ENCODE results near the gene WNK1.
"Not testable (repeated sequence)": the region's sequence is repeated elsewhere in the genome, so short reads cannot be mapped to it uniquely, and the experiment has no call there.

Gene WNK1

GRCh38 chr12:913919-914698, 161.7 kb downstream of the WNK1 start:
- no peak for DNase-seq

- DNase-seq: no peak
Observed at GRCh38 chr12:915090-915489, 162.7 kb downstream of the WNK1 start.

GRCh38 chr12:916240-916639, 163.9 kb downstream of the WNK1 start:
- DNase-seq: no peak

DNA sequence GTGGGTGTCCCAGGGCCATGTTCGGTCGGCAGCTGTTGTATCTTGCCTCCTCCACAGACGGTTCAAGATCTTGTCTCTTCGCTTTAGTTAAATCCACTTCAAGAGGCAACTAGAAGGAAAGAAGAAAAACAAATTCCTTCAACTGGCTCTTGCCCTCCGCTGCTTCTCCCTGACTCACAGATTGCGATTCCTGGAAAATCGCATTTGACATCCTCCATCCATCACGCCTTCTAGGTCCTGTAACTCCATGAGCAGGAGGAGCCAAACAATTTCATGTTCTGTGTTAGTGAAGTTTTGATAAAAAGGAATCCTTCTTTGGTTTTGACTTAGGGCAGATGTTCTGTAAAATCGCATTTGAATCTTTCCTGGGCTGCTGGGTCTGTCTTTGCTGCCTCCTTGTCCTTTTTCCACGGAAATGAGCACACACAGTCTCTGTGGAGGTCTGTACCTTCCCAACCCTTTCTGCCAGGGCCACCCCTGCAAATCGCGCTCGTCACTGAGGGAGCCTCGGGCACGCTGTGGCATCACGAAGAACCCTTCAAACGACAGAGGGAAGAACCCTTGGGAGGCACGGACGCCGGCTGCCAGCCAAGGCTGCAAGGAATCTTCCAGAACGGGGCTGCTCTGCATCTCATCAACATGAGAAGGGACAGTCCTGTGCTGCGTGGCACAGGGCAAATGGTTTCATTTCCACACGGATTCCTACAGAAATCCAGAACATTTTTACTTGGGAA, 164.5 kb downstream of the WNK1 start:
- no peak for DNase-seq

GRCh38 chr12:920676-921075, 168.3 kb downstream of the WNK1 start:
- no peak for DNase-seq

DNA sequence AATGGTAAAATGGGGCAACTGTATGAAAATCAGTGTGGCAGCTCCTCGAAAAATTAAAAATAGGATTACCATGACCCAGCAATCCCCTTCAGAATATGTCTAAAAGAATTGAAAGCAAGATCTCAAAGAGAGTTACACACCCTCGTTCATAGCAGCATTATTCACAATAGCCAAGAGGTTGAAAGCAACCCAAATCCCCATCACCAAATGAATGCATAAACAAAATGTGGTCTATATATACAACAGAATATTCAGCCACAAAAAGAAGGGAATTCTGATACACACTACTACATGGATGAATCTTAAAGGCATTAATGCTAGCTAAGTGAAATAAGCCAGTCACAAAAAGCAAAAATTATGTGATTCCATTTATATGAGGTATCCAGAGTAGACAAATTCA, 169.9 kb downstream of the WNK1 start:
- DNase-seq: no peak

DNA sequence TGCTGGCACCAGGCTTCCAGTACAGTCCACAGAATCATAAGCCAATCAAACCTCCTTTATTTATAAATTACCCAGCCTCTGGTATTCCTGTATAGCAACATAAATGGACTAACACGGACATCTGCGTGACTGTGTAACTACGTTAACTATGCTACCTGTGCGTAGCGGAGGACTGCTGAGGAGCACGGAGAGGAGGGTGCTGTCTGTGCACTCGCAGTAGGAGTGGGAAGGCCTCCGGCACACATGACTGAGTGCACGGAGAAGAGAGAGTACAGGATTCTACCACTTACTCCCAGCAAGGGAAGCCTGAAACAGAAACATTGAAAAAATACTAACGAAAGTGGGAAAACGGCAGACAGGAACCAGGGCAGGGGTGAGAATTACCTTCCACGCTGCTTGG, 174.3 kb downstream of the WNK1 start:
- no peak for DNase-seq

- DNase-seq: no peak
Observed at GRCh38 chr12:931060-931459, 178.7 kb downstream of the WNK1 start.

- no peak for DNase-seq
Observed at GRCh38 chr12:931591-931990, 179.2 kb downstream of the WNK1 start.

GRCh38 chr12:935891-936290, 183.5 kb downstream of the WNK1 start:
- DNase-seq: not testable (repeated sequence)

DNA sequence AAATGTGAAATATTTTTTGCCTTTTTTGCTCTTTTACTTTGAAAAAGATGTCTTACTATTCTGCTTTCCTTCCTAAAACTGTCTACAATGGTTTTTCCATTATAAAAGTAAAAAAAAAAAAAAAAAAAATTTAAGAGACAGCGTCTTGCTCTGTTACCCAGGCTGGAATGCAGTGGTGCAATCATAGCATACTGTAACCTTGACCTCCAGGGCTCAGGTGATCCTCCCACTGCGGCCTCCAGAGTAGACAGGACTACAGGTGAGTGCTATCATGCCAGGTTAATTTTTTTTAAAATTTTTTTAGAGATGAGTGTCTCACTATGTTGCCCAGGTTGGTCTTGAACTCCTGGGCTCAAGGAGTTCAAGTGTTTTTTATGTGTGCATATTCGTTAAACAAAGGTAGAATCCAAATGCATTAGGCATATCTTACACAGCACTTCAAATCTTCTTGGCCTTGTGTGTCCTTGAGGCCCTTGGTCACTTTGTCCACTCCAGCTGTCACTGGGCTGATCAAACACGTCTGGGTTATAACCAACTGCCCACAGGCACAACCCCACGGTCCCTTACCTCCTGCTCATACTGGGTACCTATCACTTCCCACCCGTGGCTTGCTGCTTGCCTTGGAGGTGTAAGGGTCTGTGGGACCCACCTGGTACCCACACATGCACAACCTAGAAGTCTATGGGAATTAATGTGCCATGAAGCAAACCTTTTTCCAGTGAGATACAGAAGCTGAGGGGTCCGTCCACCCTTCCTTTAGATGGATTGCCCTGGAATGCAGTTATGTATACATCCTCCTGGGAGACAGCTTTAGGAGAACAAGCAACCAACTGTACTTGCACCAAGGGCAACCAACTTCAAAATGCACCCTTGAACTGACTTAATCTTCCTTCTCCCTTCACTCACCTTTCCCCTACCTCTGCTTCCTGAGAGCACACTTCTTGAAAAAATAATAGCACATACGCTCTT, 184.3 kb downstream of the WNK1 start:
- DNase-seq: no peak

GRCh38 chr12:938810-939209, 186.4 kb downstream of the WNK1 start:
- DNase-seq: no peak

- no peak for DNase-seq
Observed at GRCh38 chr12:943051-943450, 190.7 kb downstream of the WNK1 start.

DNA sequence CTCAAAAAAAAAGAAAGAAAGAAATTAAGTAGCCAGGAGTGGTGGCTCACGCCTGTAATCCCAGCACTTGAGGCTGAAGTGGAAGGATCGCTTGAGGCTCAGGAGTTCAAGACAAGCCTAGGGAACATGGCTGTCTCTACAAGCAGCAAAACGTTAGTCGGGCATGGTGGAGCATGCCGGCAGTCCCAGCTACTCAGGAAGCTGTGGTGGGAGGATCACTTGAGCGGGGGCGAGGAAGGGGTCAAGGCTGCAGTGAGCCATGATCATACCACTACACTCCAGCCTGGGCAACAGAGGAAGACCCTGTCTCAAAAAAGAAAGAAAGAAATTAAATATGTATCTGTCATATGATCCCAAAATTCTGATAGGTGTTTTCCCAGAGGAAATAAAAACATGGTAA, 191.8 kb downstream of the WNK1 start:
- no peak for DNase-seq

DNA sequence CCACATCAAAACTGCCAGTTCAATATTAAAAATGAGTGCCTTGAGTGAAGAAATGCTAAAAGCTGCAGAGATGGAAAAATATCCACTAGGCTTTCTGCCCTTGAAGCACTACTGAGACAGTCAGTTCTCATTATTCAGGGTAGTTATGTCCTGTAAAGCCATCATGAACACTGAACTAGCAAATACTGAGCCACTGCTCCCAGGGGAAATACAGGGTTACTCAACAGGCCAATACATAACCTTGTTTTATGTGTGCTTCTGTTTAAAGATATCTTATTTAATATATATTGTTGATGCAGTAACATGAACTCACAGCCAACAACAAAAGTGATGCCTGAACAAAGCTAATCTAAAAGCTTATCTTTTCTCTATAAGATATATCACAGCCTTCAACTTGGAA, 193.8 kb downstream of the WNK1 start:
- DNase-seq: no peak

DNA sequence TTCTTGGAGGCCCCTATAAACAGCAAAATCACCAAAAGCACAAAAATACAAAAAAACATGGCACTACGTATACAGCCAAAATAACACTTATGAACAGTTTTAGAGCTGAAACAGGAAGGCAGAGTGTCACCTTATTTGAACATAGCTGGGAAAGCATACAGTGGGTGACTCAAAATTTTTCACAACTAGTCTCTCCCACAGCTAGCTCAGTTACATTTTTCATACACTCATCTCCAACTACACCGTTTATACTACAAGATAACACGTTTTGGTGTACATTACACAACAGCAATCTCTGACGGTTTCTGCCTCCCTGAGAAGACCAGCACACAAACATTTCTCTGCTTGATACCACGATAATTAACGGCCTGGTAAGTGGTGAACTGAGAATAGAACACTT, 194.3 kb downstream of the WNK1 start:
- no peak for DNase-seq

- no peak for DNase-seq
Observed at GRCh38 chr12:948238-948637, 195.9 kb downstream of the WNK1 start.

- peak; percentile 97 for DNase-seq
Observed at GRCh38 chr12:949453-950191, 197.2 kb downstream of the WNK1 start, which contains the start of gene RAD52. TSS of gene RAD52 (minus strand) at chr12:949694. CDS start at chr12:933058, 16,636 bp downstream.

- DNase-seq: no peak
Observed at GRCh38 chr12:951176-951575, 198.8 kb downstream of the WNK1 start.

DNA sequence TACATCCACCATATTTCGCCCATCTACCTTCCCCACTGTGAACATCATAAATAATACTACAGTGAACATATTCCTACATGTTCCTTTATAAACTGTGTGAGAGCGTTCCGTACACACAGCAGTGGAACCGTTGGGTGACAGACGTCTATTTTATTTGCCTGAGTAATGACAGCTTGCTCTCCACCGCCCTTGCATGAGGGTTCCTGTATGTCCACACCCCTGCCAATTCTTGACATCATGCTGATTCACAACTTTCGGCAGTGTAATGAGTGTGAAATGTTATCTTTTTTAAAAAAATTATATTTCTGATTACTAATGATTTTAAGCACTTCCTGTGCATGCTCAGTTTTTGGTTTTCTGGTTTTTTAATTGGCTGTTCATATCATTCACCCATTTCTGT, 201.4 kb downstream of the WNK1 start:
- no peak for DNase-seq

DNA sequence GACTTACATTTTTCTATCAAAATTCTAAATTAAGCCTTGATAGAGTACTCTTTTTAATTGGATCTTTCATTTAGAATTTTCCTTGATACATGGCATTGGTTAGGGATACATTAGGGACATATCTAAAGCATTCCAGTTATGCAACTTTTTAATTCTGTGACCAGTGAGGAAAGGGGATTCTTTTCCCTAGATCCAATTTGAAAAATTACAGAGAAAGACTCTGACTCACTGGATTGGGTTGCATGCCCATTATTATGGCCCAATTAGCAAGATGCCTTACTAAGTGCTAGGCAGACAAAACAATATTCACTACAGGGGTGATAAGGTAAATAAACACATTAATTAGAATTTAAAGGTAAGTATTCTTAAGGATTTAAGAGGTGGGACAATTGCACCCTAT, 202.4 kb downstream of the WNK1 start:
- no peak for DNase-seq

GRCh38 chr12:955939-956338, 203.6 kb downstream of the WNK1 start:
- no peak for DNase-seq

Measured in CD4-positive, alpha-beta T cell treated with Interleukin-12 subunit alpha and Interleukin-12 subunit beta, for 1 hour (primary cell).